Duodenal mucosa (tissue), 2 donors: Measurements from ENCODE around the gene SNX2.
"Not testable (repeated sequence)": the region's sequence is repeated elsewhere in the genome, so short reads cannot be mapped to it uniquely, and the experiment has no call there.

Experiments
- H3K27ac ChIP-seq: one replicate; pipeline ENCODE4 v1.7.0; 2013; ENCODE audit warnings: low read depth, low read length
- H3K27me3 ChIP-seq, 2 donors: one replicate each; pipeline ENCODE4 v1.7.0; 2013; ENCODE audit warnings: low read length in 2 of 2, control low read depth in 1 of 2; ENCODE audit not compliant: insufficient read depth in 2 of 2, control insufficient read depth in 1 of 2
- H3K36me3 ChIP-seq, 2 donors: one replicate each; pipeline ENCODE4 v1.7.0; 2013; ENCODE audit warnings: low read length in 2 of 2, control low read depth in 1 of 2; ENCODE audit not compliant: insufficient read depth in 2 of 2, control insufficient read depth in 1 of 2
- H3K4me1 ChIP-seq, 2 donors: one replicate each; pipeline ENCODE4 v1.7.0; 2013; ENCODE audit warnings: low read length in 2 of 2, control low read depth in 1 of 2; ENCODE audit not compliant: insufficient read depth in 2 of 2, control insufficient read depth in 1 of 2
- H3K4me3 ChIP-seq, 2 donors: one replicate each; pipeline ENCODE4 v1.7.0; 2013; ENCODE audit warnings: low read length in 2 of 2, low read depth in 1 of 2
- H3K9ac ChIP-seq, 2 donors: one replicate each; pipeline ENCODE4 v1.7.0; 2013; ENCODE audit warnings: low read length in 2 of 2, low read depth in 1 of 2
- H3K9me3 ChIP-seq, 2 donors: one replicate each; pipeline ENCODE4 v1.7.0; 2013; ENCODE audit warnings: low read length in 2 of 2, control low read depth in 1 of 2; ENCODE audit not compliant: control insufficient read depth in 1 of 2

Gene SNX2

DNA sequence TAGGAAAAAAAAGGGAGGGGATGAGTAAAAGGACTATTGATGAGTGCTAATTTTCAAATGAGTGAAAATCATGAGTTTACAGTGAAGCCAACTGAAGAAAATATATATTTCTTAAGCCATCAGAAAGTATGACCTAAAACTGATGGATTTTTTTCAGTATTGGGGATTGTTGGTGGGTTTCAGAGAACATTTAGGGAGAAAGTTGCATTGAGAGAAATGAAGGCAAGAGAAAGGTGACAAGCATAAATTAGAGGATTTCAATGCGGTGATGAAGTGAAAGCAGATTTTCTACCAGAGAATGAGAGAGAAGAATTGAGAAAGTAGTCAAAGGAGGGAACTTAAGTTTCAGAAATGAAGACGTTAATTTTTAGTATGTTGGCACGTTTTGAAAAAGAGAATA, 62.1 kb downstream of the SNX2 start:
- H3K9ac ChIP-seq, result no peak overlapping the region
- no peaks in the 10 kb centered on the region for H3K27me3 ChIP-seq
- no peaks in the 10 kb centered on the region for H3K9me3 ChIP-seq
- no peak overlapping the region for H3K27ac ChIP-seq
- H3K4me3 ChIP-seq, result no peak overlapping the region
- H3K4me1 ChIP-seq, result no peaks in the 10 kb centered on the region
- no peaks in the 10 kb centered on the region for H3K36me3 ChIP-seq

DNA sequence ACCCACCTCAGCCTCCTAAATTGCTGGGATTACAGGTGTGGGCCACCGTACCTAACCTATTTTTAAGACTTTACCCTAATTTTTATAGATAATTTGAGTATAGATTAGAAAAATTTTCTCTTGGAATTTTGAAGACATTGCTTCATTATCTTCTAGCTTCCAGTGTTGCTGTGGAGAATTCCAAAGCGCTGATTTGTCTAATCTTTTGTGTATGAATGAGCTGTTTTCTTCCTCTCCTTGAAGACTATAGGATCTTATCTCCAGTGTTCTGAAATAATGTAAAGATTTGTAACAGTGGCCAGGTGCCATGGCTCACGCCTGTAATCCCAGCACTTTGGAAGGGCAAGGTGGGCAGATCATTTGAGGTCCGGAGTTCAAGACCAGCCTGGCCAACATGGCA, 64.9 kb downstream of the SNX2 start:
- peaks cover 7 to 9% of the 10 kb centered on the region in 2 donors for H3K4me1 ChIP-seq
- no peak overlapping the region for H3K27ac ChIP-seq
- no peak overlapping the region for H3K4me3 ChIP-seq
- H3K9ac ChIP-seq, result no peak overlapping the region
- no peaks in the 10 kb centered on the region for H3K9me3 ChIP-seq
- H3K36me3 ChIP-seq, result no peaks in the 10 kb centered on the region
- no peaks in the 10 kb centered on the region for H3K27me3 ChIP-seq

DNA sequence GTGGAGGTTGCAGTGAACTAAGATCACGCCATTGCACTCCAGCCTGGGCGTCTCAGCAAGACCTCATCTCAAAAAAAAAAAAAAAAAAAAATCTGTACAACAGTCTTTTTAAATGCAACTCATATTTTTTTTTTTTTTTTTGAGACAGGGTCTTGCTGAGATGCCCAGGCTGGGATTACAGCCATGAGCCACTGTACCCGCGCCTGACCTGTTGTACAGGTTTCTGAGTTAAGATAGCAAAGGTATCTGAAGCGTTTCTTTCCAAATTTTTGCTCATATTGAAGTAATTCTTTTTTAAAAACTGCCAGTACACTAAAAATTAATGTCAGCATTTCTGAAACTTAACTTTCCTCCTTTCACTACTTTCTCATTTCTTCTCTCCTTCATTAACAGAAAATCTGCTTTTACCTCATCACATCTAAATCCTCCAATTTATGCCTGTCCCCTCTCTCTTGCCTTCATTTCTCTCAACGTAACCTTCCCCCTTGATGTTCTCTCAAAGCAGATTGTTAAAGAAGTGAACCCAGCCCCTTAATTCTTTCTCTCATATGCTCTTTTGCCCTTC, 67.2 kb downstream of the SNX2 start:
- H3K9ac ChIP-seq, result no peak overlapping the region

DNA sequence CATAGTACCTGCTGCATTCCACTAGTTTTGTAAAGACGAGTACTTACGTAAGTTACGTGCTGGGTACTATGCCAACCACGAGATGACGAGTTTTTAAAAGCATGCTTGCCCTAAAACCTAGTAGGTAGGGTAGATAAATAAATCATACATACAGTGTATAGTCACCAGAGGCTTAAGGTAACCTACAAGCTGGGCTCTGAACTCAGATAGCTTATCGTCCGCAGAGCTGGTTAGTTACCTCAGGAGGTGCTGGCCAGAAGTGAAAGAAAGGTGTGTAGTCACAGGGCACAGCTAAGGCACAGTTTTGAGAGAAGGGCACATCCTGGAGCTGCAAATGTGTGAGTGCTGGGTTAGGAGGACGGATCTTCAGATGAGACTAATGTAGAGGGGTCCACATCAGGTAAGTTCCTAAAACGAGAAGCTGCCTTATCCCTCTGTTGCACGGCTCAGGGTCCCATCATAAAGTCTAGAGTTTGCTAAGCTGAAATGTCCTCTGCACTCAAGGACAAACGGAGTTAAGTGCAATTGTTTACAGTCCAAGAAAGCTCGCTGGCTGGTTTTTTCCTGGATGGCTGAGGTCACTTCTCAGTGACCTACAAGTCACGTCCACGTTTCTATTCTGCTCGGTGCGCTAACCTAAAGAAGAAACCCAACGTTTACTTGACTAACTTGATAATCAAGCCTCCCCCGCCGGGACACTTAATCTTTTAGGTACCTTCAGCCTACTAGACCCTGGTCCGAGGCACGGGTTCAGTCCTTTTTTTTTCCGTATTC, 69.4 kb downstream of the SNX2 start:
- Histone ChIP-seq H3K27ac (peak overlapping the region; percentile 66), H3K9ac (peak overlapping the region; percentile 84 to 86), H3K36me3 (no peaks in the 10 kb centered on the region), H3K4me1 (peaks cover 16 to 18% of the 10 kb centered on the region in 2 donors), H3K9me3 (no peaks in the 10 kb centered on the region), H3K4me3 (peak overlapping the region; percentile 79 to 86), H3K27me3 (no peaks in the 10 kb centered on the region)

More for the DNA sequence above, 67.2 kb downstream of the SNX2 start:
- Histone ChIP-seq H3K36me3 (no peaks in the 10 kb centered on the region), H3K27me3 (no peaks in the 10 kb centered on the region), H3K4me3 (no peak overlapping the region), H3K27ac (no peak overlapping the region), H3K4me1 (peaks cover 16 to 18% of the 10 kb centered on the region in 2 donors), H3K9me3 (no peaks in the 10 kb centered on the region)

DNA sequence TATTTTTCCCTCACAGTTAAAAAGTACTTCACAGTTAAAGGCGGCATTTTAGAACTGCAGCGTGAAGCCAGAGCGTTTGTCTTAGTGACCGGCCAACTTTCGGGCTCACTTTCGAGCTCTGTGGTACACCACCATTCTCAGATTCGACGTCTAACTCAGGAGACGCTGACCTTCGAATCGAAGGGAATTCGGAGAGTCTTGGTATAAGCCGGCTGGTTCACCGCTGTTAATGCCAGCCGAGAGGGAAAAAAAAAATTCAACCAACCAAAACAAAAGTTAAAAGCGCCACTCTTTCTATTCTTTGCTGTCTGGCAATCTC, 70.0 kb downstream of the SNX2 start:
- H3K9me3 ChIP-seq, result no peaks in the 10 kb centered on the region
- H3K4me3 ChIP-seq, result peak overlapping the region; percentile 79 to 86
- peaks cover 16 to 18% of the 10 kb centered on the region in 2 donors for H3K4me1 ChIP-seq
- no peaks in the 10 kb centered on the region for H3K36me3 ChIP-seq
- H3K9ac ChIP-seq, result peak overlapping the region; percentile 84 to 86
- H3K27ac ChIP-seq, result peak overlapping the region; percentile 66
- no peaks in the 10 kb centered on the region for H3K27me3 ChIP-seq

DNA sequence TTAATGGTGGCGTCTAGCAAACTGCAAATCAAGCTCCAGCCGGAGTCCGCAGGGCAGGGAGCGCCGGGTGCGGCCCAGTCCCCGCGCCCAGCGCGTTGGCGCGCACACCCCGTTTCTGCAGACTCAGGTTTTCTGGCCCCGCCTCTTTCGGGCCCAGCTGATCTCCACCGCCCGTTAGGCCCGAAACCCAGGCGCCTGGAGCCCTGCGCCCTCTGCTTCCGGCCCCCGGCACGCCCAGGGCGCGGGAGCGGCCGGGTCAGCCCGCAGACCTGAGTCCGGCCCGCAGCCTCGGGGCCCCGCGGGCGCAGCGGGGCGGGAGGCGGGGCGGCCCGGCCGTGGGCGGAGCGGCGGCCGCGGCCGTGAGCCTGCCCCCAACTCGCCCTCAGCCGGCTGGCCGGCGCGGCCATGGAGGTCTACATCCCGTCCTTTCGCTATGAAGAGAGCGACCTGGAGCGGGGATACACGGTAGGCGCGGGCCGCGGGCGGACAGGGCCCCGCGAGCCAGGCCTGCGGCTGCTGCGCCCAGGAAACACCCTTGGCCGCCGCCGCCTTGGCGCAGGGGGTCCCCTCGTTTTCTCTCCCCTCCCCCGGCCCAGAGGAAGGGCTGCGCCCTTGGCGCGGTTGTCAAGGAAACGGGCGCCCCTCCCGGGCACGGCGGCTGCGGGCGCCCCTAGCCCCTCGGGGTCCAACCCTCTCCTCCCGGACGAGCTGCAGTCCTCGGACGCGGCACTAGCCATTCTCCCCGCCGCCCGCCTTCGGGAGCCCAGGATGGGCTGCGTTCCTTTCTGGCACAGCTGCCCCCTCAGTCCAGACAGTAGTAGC, 70.6 kb downstream of the SNX2 start, which contains the start of gene SNX24:
SNX24 (plus strand) TSS at position 385 of the 822 bp plus-strand sequence; CDS start at position 406, 21 bp downstream.
- peak within 1 kb of the TSS; percentile 79 to 86 for H3K4me3 ChIP-seq
- peak within 1 kb of the TSS; percentile 84 to 86 for H3K9ac ChIP-seq
- no peaks in the 10 kb centered on the region for H3K36me3 ChIP-seq
- H3K27me3 ChIP-seq, result no peaks in the 10 kb centered on the region
- H3K9me3 ChIP-seq, result no peaks in the 10 kb centered on the region
- peak within 1 kb of the TSS; percentile 77 for H3K27ac ChIP-seq
- H3K4me1 ChIP-seq, result peaks cover 16 to 18% of the 10 kb centered on the region in 2 donors

DNA sequence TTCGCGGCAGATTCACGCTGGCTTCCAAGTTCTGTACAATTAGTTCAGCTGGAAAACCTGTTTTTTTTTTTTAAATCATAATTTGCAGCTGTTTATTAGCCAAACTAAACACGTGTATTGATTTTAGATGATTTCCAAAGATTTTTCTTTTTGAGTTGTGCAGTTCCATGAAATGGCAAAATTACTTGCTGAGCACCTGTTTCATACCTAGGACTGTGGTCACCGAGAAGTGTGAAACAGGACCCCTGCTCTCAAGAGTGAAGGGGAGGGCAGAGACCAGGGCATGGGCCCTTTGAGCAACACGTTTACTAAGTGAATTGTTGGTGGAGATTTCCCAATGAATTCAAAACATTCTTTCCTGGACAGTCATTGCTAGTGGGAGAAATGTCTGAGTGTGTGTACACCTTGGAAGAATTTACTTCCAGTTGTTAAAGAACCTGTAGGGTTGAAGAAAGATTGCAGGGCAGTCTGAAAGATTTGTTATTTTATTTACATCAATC, 71.2 kb downstream of the SNX2 start:
- Histone ChIP-seq H3K27me3 (no peaks in the 10 kb centered on the region), H3K9me3 (no peaks in the 10 kb centered on the region), H3K9ac (peak overlapping the region; percentile 60 to 69), H3K27ac (no peak overlapping the region), H3K4me3 (peak overlapping the region; percentile 79 to 86), H3K36me3 (no peaks in the 10 kb centered on the region), H3K4me1 (peaks cover 16 to 18% of the 10 kb centered on the region in 2 donors)

DNA sequence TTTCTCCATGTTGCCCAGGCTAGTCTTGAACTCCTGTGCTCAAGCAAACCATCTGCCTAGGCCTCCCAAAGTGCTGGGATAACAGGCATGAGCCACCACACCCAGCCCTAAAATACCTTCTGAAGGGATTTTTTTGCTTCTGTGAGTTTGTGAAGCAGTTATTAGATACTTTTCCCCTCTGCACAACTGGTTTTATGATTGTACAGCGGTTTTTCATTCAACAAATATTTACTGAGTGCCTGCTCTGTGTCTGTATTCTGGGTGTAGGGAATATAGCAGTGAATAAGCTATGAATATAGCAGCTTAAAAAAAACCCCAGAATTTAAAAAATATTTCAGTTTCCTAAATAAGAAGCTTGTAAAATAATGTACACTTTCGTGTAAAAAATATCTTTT, 72.8 kb downstream of the SNX2 start:
- H3K27ac ChIP-seq, result no peak overlapping the region
- no peak overlapping the region for H3K4me3 ChIP-seq
- peaks cover 16 to 18% of the 10 kb centered on the region in 2 donors for H3K4me1 ChIP-seq
- no peaks in the 10 kb centered on the region for H3K36me3 ChIP-seq
- H3K27me3 ChIP-seq, result no peaks in the 10 kb centered on the region
- no peaks in the 10 kb centered on the region for H3K9me3 ChIP-seq
- H3K9ac ChIP-seq, result no peak overlapping the region

DNA sequence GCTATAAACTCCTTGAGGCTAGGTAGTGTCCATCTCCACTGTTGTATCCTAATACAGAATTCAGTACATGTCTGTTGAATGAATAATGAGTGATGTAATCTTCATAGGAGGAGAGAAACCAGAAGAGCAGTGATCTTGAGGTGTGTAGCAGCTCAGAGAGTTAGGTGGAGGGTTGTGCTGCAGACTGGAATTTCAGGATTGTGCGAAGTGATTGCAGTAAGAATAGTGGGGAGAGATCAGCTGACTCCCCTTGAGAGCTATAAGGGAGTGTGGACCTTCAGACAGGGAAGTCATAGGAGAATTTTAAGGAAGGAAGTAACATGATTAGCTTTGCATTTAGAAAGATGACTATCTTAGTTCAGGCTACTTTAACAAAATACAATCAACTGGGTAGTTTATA, 74.9 kb downstream of the SNX2 start:
- Histone ChIP-seq H3K9me3 (no peaks in the 10 kb centered on the region), H3K9ac (no peak overlapping the region), H3K27me3 (no peaks in the 10 kb centered on the region), H3K27ac (no peak overlapping the region), H3K4me1 (peaks cover 7 to 10% of the 10 kb centered on the region in 2 donors), H3K36me3 (no peaks in the 10 kb centered on the region), H3K4me3 (no peak overlapping the region)

DNA sequence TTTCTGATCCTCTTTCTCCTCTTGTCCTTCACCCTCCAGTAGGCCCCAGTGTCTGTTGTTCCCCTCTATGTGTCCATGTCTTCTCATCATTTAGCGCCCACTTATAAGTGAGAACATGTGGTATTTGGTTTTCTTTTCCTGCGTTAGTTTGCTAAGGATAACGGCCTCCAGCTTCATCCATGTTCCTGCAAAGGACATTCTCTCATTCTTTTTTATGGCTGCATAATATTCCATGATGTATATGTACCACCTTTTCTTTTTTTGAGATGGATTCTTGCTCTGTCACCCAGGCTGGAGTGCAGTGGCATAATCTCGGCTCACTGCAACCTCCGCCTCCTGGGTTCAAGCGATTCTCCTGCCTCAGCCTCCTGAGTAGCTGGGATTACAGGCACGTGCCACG, 82.7 kb downstream of the SNX2 start:
- H3K36me3 ChIP-seq, H3K9me3 ChIP-seq, H3K9ac ChIP-seq, H3K27ac ChIP-seq, H3K4me1 ChIP-seq, H3K4me3 ChIP-seq, H3K27me3 ChIP-seq: not testable (repeated sequence)
